T-helper 17 cell (primary cell): ENCODE results near the gene PCDH10. TPM values are rescaled to one million over a fixed set of nuclear protein-coding genes. Genes with fewer than 3 reads are reported as not detected.
A peak's percentile ranks its signal among the peaks of the same experiment; 100 is the strongest.

Experiments
- ATAC-seq: fragments of 150-1000 bp; cut with Tn5 transposase; 2 replicates; pipeline ENCODE4 v1.10.0; 2021; ENCODE audit warnings: mild to moderate bottlenecking, moderate library complexity
- DNase-seq, 3 donors: peaks; one replicate each; pipeline versions ENCODE4 v3.0.0 to v3.0.0-alpha.2; 2020 to 2021
- H3K9me3 ChIP-seq: one replicate; pipeline ENCODE4 v1.7.0; 2013; ENCODE audit warnings: low read length, mild to moderate bottlenecking; ENCODE audit not compliant: control insufficient read depth, poor library complexity, severe bottlenecking
- H3K27ac Mint-ChIP-seq: one replicate; pipeline ENCODE4 v1.8.0; 2022; ENCODE audit warnings: mild to moderate bottlenecking, moderate library complexity, mixed read lengths
- H3K27me3 Mint-ChIP-seq: one replicate; pipeline ENCODE4 v1.8.0; 2022; ENCODE audit warnings: mixed read lengths
- H3K36me3 Mint-ChIP-seq: one replicate; pipeline ENCODE4 v1.8.0; 2022; ENCODE audit warnings: low read depth, mixed read lengths
- H3K4me1 Mint-ChIP-seq: one replicate; pipeline ENCODE4 v1.8.0; 2022; ENCODE audit warnings: mild to moderate bottlenecking, mixed read lengths
- H3K4me3 Mint-ChIP-seq: one replicate; pipeline ENCODE4 v1.8.0; 2022; ENCODE audit warnings: mild to moderate bottlenecking, moderate library complexity, mixed read lengths
- total RNA-seq, 4 donors: library from RNA in 2 of 4; stranded (reverse) in 2 of 4; gene quantifications; one replicate each; pipeline ENCODE4 v1.2.3 and lab custom pipeline; 2022 to 2026

PCDH10 gene
- total RNA-seq, 2 donors from 2014 or later, result not detected

DNA sequence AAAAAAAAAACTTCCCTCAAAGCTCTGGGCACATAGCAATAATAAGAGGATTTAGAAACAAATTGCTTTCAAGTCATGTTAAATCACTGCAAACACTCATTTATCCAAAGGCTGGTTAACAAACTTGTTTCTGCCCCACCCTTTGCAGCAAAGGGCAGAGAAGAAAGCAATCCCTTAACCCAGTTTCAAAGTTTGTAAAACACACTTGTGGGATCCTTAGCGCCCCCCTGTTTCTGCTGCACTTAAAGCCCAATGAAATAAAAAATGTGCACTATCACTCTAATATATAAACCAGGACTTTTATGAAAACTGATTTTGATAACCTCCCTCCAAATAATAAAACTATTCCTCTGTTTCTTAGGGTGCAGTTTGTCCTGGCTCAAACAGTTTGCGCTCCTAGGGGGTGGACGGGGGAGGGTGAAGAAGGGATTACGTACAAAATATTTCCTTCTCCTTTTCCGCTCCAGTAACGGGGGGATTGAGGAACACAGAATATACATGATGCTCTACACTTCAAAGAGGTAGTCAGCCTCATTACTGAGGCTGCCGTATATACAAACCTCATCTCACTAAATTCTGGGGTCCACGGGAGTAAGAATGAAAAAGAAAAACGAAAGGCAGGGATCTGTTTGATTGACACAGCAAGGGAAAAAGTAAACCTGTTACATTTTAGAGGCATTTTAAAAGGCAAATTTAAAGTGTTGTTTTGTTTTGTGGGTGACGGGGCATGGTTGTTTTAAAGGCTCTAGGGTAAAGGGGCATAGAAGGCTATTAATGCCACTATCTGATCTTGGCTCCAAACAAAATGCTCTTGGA, 3.1 kb upstream of the PCDH10 start:
- Mint-ChIP-seq H3K36me3 (peaks cover 2% of the 10 kb centered on the region), H3K4me1 (peaks cover 3% of the 10 kb centered on the region), H3K27ac (no peak overlapping the region), H3K4me3 (no peak overlapping the region), H3K27me3 (peaks cover 61% of the 10 kb centered on the region)
- DNase-seq (no peak), ATAC-seq (no peak)
- H3K9me3 ChIP-seq, result no peaks in the 10 kb centered on the region

DNA sequence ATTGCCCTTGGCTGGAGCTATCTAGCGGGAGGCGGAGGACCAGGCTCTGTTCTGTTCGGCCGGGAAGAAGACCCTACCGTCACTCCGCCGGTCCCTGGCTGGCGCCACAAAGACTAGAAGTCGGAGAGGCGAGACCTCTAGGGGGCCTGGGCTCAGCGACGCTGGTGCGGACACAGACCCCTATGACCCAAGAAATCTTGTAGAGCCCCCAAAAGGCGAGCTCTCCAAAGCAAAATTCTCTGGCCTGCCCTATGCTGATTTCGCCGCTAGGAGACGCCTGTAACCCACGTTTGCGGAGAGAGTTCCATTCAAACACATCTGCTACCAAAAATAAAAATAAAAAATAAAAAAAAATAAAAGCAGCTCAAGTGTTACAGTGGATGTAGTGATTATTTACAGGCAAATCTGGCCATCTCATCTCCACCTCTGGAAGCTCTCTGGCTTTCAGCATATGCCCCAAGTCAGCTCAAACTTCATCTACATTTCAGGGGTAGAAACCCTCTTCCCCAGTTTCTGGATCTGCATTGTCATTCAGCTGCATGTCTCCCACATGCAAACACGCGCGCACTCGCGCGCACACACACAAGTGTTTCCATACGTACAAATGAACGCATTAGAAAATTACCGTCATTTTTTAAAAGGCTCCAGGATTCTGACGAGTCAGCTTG, 2.4 kb upstream of the PCDH10 start:
- H3K9me3 ChIP-seq, result no peaks in the 10 kb centered on the region
- no peak for DNase-seq
- no peak for ATAC-seq
- Mint-ChIP-seq H3K27ac (no peak overlapping the region), H3K27me3 (peaks cover 67% of the 10 kb centered on the region), H3K36me3 (peaks cover 2% of the 10 kb centered on the region), H3K4me3 (no peak overlapping the region), H3K4me1 (peaks cover 3% of the 10 kb centered on the region)

DNA sequence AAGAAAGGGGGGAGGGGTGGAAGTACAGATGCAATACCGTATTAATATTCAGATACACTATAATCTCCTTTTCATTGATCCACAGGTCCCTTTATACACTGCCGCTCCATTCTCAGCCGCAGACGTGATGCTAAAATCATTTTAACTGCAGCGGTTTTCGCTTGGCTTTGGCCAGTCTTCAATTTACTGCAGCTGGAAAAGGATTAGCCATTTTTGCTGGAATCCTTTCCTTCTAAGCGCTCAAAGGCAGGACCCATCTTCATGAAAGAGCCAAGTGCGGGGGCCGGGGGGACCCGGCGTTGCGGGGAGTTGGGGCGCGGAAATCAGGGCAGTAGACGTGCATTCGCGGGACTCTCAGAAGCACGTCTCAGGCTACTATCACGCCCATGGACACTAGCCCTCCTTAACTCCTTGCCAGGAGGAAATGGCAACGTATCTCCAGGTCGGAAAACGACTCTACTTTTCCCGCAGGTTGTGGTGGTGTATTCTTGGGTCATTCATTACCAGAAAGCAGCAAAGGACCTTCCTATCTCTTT, 1.7 kb upstream of the PCDH10 start:
- Mint-ChIP-seq H3K4me3 (no peak overlapping the region), H3K27me3 (peaks cover 68% of the 10 kb centered on the region), H3K36me3 (peaks cover 2% of the 10 kb centered on the region), H3K4me1 (peaks cover 3% of the 10 kb centered on the region), H3K27ac (no peak overlapping the region)
- no peaks in the 10 kb centered on the region for H3K9me3 ChIP-seq
- no peak for ATAC-seq
- no peak for DNase-seq

DNA sequence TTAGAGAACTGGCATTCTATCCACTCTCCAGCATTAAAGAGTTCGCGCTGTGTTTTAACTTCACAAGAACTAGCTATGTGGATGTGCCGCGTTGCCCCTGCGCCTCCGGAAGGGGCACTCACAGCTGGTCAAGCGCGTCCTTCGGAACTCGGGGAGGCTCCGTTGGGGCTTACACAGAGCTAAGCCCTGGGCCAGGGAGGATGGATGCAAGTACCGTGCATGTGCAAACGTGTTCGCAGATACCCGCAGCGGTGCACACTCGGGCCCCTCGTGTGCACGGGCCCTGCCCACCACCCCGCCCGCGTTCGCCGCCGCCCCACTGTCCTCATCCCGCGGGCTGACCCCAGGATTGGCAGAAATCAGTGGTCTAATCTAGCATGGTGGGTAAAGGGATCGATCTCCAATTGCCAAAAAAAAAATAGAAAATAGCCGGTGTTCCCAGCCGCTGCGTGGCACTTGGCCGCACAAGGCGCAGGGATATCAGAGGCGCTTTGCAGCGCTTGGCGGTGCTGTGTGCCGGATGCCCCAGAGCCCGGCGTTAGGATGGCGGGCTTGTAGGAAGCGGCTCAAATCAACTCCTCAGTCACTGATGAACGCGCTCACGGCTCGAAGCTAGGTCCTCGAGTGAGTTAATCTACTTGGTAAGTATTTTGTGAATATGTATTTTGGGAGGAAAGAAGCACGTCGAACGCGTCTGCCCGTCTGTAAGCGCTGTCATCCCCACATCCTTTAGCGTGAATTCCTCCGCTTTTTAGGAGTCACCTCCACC, 989 bp upstream of the PCDH10 start:
- Mint-ChIP-seq H3K27ac (no peak overlapping the region), H3K4me1 (peaks cover 8% of the 10 kb centered on the region), H3K36me3 (peaks cover 4% of the 10 kb centered on the region), H3K4me3 (peak overlapping the region; percentile 52), H3K27me3 (peaks cover 76% of the 10 kb centered on the region)
- no peak for DNase-seq
- no peak for ATAC-seq
- H3K9me3 ChIP-seq, result no peaks in the 10 kb centered on the region

DNA sequence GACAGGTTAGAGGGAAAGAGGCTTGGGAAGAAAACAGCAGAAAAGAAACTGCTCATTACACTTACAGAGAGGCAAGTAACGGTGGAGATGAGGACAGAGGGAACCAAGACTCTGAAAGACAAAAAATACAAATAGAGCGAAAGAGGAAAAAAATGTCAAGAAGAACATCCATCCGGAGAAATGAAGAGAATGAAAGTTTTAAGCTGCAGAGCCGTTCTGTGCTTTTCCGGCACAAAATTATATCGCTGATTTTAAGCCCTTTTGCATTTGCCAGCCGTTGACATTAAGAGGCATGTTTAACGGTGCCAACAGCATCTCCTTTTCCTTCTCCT, 236 bp downstream of the PCDH10 start:
- no peak overlapping the region for H3K27ac Mint-ChIP-seq
- no peaks in the 10 kb centered on the region for H3K9me3 ChIP-seq
- H3K27me3 Mint-ChIP-seq, result peaks cover 73% of the 10 kb centered on the region
- DNase-seq, result no peak
- H3K4me1 Mint-ChIP-seq, result peaks cover 8% of the 10 kb centered on the region
- H3K36me3 Mint-ChIP-seq, result peaks cover 4% of the 10 kb centered on the region
- ATAC-seq, result no peak
- peak overlapping the region; percentile 52 for H3K4me3 Mint-ChIP-seq

DNA sequence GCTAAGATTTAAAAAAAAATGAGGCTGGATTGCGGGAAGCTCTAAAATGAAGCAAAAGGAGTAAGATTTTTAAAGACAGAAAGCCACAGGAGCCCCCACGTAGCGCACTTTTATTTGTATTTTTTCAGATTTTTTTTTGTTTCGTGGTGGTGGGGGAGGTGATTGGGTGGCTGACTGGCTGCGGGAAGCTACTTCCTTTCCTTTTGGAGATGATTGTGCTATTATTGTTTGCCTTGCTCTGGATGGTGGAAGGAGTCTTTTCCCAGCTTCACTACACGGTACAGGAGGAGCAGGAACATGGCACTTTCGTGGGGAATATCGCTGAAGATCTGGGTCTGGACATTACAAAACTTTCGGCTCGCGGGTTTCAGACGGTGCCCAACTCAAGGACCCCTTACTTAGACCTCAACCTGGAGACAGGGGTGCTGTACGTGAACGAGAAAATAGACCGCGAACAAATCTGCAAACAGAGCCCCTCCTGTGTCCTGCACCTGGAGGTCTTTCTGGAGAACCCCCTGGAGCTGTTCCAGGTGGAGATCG, 908 bp downstream of the PCDH10 start:
- H3K36me3 Mint-ChIP-seq, result peaks cover 4% of the 10 kb centered on the region
- no peak overlapping the region for H3K4me3 Mint-ChIP-seq
- no peak overlapping the region for H3K27ac Mint-ChIP-seq
- no peaks in the 10 kb centered on the region for H3K9me3 ChIP-seq
- peaks cover 68% of the 10 kb centered on the region for H3K27me3 Mint-ChIP-seq
- ATAC-seq (no peak), DNase-seq (no peak)
- H3K4me1 Mint-ChIP-seq, result peaks cover 8% of the 10 kb centered on the region

DNA sequence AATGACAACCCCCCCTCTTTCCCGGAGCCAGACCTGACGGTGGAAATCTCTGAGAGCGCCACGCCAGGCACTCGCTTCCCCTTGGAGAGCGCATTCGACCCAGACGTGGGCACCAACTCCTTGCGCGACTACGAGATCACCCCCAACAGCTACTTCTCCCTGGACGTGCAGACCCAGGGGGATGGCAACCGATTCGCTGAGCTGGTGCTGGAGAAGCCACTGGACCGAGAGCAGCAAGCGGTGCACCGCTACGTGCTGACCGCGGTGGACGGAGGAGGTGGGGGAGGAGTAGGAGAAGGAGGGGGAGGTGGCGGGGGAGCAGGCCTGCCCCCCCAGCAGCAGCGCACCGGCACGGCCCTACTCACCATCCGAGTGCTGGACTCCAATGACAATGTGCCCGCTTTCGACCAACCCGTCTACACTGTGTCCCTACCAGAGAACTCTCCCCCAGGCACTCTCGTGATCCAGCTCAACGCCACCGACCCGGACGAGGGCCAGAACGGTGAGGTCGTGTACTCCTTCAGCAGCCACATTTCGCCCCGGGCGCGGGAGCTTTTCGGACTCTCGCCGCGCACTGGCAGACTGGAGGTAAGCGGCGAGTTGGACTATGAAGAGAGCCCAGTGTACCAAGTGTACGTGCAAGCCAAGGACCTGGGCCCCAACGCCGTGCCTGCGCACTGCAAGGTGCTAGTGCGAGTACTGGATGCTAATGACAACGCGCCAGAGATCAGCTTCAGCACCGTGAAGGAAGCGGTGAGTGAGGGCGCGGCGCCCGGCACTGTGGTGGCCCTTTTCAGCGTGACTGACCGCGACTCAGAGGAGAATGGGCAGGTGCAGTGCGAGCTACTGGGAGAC, 1.6 kb downstream of the PCDH10 start:
- H3K9me3 ChIP-seq, result no peaks in the 10 kb centered on the region
- Mint-ChIP-seq H3K36me3 (peaks cover 4% of the 10 kb centered on the region), H3K4me1 (peaks cover 8% of the 10 kb centered on the region), H3K4me3 (no peak overlapping the region), H3K27me3 (peaks cover 64% of the 10 kb centered on the region), H3K27ac (no peak overlapping the region)
- ATAC-seq (no peak), DNase-seq (no peak)

DNA sequence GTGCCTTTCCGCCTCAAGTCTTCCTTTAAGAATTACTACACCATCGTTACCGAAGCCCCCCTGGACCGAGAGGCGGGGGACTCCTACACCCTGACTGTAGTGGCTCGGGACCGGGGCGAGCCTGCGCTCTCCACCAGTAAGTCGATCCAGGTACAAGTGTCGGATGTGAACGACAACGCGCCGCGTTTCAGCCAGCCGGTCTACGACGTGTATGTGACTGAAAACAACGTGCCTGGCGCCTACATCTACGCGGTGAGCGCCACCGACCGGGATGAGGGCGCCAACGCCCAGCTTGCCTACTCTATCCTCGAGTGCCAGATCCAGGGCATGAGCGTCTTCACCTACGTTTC, 2.2 kb downstream of the PCDH10 start:
- H3K4me3 Mint-ChIP-seq, result no peak overlapping the region
- peaks cover 58% of the 10 kb centered on the region for H3K27me3 Mint-ChIP-seq
- peaks cover 4% of the 10 kb centered on the region for H3K36me3 Mint-ChIP-seq
- no peak for DNase-seq
- H3K9me3 ChIP-seq, result no peaks in the 10 kb centered on the region
- ATAC-seq, result no peak
- peaks cover 8% of the 10 kb centered on the region for H3K4me1 Mint-ChIP-seq
- no peak overlapping the region for H3K27ac Mint-ChIP-seq

DNA sequence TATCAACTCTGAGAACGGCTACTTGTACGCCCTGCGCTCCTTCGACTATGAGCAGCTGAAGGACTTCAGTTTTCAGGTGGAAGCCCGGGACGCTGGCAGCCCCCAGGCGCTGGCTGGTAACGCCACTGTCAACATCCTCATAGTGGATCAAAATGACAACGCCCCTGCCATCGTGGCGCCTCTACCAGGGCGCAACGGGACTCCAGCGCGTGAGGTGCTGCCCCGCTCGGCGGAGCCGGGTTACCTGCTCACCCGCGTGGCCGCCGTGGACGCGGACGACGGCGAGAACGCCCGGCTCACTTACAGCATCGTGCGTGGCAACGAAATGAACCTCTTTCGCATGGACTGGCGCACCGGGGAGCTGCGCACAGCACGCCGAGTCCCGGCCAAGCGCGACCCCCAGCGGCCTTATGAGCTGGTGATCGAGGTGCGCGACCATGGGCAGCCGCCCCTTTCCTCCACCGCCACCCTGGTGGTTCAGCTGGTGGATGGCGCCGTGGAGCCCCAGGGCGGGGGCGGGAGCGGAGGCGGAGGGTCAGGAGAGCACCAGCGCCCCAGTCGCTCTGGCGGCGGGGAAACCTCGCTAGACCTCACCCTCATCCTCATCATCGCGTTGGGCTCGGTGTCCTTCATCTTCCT, 2.7 kb downstream of the PCDH10 start:
- Mint-ChIP-seq H3K27me3 (peaks cover 54% of the 10 kb centered on the region), H3K4me3 (no peak overlapping the region), H3K36me3 (peaks cover 4% of the 10 kb centered on the region), H3K4me1 (peaks cover 8% of the 10 kb centered on the region), H3K27ac (no peak overlapping the region)
- ATAC-seq (no peak), DNase-seq (no peak)
- H3K9me3 ChIP-seq, result no peaks in the 10 kb centered on the region

DNA sequence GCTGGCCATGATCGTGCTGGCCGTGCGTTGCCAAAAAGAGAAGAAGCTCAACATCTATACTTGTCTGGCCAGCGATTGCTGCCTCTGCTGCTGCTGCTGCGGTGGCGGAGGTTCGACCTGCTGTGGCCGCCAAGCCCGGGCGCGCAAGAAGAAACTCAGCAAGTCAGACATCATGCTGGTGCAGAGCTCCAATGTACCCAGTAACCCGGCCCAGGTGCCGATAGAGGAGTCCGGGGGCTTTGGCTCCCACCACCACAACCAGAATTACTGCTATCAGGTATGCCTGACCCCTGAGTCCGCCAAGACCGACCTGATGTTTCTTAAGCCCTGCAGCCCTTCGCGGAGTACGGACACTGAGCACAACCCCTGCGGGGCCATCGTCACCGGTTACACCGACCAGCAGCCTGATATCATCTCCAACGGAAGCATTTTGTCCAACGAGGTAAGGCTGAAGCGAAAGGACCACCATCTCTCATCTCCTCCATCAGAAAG, 3.3 kb downstream of the PCDH10 start:
- Mint-ChIP-seq H3K4me1 (peaks cover 8% of the 10 kb centered on the region), H3K27me3 (peaks cover 48% of the 10 kb centered on the region)
- no peak for ATAC-seq

DNA sequence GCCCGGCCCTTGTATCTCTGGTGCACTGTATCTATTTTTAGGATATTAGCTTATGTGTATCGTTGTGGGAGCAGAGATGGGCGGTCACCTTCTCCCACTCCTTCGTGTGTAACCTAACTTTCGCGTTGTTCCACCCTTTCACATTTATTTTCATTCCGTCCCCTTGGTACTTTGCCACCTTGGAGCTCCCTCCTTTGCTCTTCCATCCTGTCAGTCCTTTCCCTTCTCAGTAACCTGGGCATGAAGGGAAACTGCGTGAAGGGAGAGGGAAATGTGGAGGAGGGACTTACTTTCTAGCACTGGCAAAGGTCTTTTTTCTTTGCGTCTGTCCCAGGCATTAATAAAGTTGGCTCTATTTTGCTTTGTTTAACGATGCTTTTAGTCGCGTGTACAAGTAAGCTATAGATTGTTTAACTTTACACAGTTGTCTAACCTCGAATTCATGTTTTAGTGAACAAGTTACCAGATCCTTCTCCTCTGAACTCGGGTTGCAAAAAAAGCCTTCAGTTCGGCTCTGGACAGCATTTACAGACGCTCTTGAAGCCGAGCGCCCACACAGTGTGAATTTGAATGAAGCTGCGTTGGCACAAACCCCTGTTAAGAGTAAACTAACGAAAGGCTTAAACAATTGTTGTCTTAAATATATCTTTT, 3.9 kb downstream of the PCDH10 start:
- no peak overlapping the region for H3K4me3 Mint-ChIP-seq
- H3K27me3 Mint-ChIP-seq, result peaks cover 45% of the 10 kb centered on the region
- H3K9me3 ChIP-seq, result no peaks in the 10 kb centered on the region
- H3K27ac Mint-ChIP-seq, result no peak overlapping the region
- H3K4me1 Mint-ChIP-seq, result peaks cover 8% of the 10 kb centered on the region
- peaks cover 4% of the 10 kb centered on the region for H3K36me3 Mint-ChIP-seq
- ATAC-seq, result no peak
- DNase-seq, result no peak

More for the DNA sequence above, 3.3 kb downstream of the PCDH10 start:
- Mint-ChIP-seq H3K36me3 (peaks cover 4% of the 10 kb centered on the region), H3K4me3 (no peak overlapping the region), H3K27ac (no peak overlapping the region)
- H3K9me3 ChIP-seq, result no peaks in the 10 kb centered on the region
- DNase-seq, result no peak

DNA sequence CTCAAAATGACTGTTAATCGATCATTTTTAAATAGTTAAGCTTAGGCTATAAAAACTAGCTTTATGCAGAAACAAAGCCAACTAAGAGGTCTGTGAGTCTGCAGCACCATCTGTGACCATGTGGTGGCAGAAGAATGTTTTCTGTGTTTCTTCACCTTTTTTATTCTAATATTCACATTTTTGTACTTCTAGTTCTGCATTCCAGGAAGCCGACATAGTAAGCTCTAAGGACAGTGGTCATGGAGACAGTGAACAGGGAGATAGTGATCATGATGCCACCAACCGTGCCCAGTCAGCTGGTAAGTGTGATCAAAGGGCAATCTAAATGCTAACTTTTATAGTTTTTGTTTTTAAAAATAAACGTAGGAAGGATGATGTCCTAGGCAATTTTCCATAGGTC, 5.6 kb downstream of the PCDH10 start:
- H3K4me1 Mint-ChIP-seq, result peaks cover 4% of the 10 kb centered on the region
- H3K9me3 ChIP-seq, result no peaks in the 10 kb centered on the region
- no peak overlapping the region for H3K4me3 Mint-ChIP-seq
- H3K27me3 Mint-ChIP-seq, result peaks cover 27% of the 10 kb centered on the region
- peaks cover 4% of the 10 kb centered on the region for H3K36me3 Mint-ChIP-seq
- no peak for ATAC-seq
- no peak for DNase-seq
- H3K27ac Mint-ChIP-seq, result no peak overlapping the region
